ENCODE data around the gene AGBL1. TPM values are rescaled to one million over a fixed set of nuclear protein-coding genes. Genes with fewer than 3 reads are reported as not detected.
"Not testable (repeated sequence)": the region's sequence is repeated elsewhere in the genome, so short reads cannot be mapped to it uniquely, and the experiment has no call there.

Gene AGBL1
- total RNA-seq, 1 experiment from 2014 or later: not detected

DNA sequence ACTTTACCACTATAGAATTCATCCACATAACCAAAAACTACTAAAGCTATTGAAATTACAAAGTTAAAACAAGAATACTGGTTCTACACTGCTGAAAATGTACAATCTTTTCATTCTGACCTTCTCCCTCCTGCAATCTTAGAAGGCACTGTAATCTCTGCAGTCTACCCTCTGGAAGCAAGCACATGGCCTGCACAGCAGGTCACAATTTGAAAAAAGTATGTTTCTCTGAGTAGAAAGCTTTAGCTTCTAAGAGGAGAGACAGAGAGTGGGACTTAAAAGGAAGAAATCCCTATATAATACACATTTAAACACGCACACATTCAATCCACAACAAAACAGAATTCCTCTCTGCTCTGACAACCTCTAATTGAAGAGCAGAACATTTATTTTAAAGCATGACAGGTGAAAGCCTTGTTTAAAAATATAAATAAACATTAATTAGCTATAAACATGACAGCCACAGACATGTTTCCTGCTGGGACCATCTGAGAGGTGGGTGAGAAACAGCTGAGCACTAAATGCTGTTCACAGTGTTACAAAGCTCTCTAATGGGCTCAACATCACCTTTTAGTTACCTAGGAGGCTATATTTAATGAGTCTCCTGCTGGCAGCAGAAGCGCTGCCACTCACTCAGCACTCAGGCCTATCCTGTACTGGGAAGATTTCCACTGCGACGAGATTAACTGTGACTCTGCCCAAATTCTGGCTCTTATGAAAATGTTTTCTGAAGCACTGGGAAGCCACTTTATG, 447.4 kb downstream of the AGBL1 start:
- Histone ChIP-seq H3K23ac (ENCODE audit: insufficient read length, low read depth, low read length) (no peak overlapping the region), H3K79me1 (ENCODE audit: insufficient read depth, low read depth, low read length, poor library complexity, severe bottlenecking) (no peaks in the 10 kb centered on the region), H4K5ac (ENCODE audit: insufficient read length, low read depth, low read length) (no peak overlapping the region), H2AFZ (ENCODE audit: low read length) (no peak overlapping the region), H3K27me3 (ENCODE audit: insufficient read depth, low read length) (no peaks in the 10 kb centered on the region), H3K18ac (ENCODE audit: insufficient read length, low read depth, low read length) (no peak overlapping the region), H4K91ac (ENCODE audit: insufficient read length, low read depth, low read length) (no peak overlapping the region), H3K14ac (ENCODE audit: insufficient read depth, low read length) (no peak overlapping the region), H3K79me2 (ENCODE audit: insufficient read depth, low read length) (no peaks in the 10 kb centered on the region), H2BK12ac (ENCODE audit: insufficient read length, low read depth, low read length) (no peak overlapping the region), H3K23me2 (ENCODE audit: insufficient read length, low read depth, low read length, poor library complexity, severe bottlenecking) (no peaks in the 10 kb centered on the region), H2AK5ac (ENCODE audit: insufficient read length, low read length) (no peak overlapping the region), H3K9ac (ENCODE audit: extremely low read depth, insufficient read length, low read length) (no peak overlapping the region), H3K27ac (ENCODE audit: insufficient read length, low read depth, low read length) (no peak overlapping the region), H3K56ac (ENCODE audit: insufficient read length, low read depth, low read length) (no peak overlapping the region), H2BK15ac (ENCODE audit: low read depth, low read length) (no peak overlapping the region), H3K4ac (ENCODE audit: low read depth, low read length) (no peak overlapping the region), H2BK20ac (ENCODE audit: low read depth, low read length, poor library complexity, severe bottlenecking) (no peak overlapping the region), H3T11ph (ENCODE audit: low read length) (no peak overlapping the region), H2BK5ac (ENCODE audit: insufficient read length, low read length) (no peak overlapping the region), H3K9me3 (ENCODE audit: control insufficient read depth, low read depth, low read length) (no peaks in the 10 kb centered on the region), H3K4me2 (ENCODE audit: insufficient read depth, insufficient read length, low read length) (no peak overlapping the region), H3K4me1 (ENCODE audit: insufficient read depth, low read length) (no peaks in the 10 kb centered on the region), H4K8ac (replicated peaks; ENCODE audit: insufficient read length, low read depth, low read length) (no peak overlapping the region), H4K20me1 (ENCODE audit: control insufficient read depth, insufficient read depth, insufficient read length) (no peaks in the 10 kb centered on the region), H2BK120ac (ENCODE audit: low read depth, low read length, poor library complexity, severe bottlenecking) (no peak overlapping the region)
- peak overlapping the region in 1 of 3 experiments; percentile 49; a peak in 1 of 7 replicates for H3K27ac Mint-ChIP-seq
- H3K4me1 Mint-ChIP-seq: peaks cover 6 to 11% of the 10 kb centered on the region in 2 experiments; a peak in 3 of 4 replicates
- WGBS (ENCODE audit: extremely low coverage, insufficient read length, low lambda C conversion rate): no CpG with 5 or more reads among the region's 4 CpGs
- TF ChIP-seq, protein P1, sequence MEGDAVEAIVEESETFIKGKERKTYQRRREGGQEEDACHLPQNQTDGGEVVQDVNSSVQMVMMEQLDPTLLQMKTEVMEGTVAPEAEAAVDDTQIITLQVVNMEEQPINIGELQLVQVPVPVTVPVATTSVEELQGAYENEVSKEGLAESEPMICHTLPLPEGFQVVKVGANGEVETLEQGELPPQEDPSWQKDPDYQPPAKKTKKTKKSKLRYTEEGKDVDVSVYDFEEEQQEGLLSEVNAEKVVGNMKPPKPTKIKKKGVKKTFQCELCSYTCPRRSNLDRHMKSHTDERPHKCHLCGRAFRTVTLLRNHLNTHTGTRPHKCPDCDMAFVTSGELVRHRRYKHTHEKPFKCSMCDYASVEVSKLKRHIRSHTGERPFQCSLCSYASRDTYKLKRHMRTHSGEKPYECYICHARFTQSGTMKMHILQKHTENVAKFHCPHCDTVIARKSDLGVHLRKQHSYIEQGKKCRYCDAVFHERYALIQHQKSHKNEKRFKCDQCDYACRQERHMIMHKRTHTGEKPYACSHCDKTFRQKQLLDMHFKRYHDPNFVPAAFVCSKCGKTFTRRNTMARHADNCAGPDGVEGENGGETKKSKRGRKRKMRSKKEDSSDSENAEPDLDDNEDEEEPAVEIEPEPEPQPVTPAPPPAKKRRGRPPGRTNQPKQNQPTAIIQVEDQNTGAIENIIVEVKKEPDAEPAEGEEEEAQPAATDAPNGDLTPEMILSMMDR (conservative IDR thresholded peaks at IDR 0.05): no peak
- H3K36me3 Mint-ChIP-seq (ENCODE audit: insufficient read depth in 1 of 3, low read depth in 3 of 3): peaks cover 0 to 2% (median 2%) of the 10 kb centered on the region in 3 experiments; a peak in 3 of 7 replicates
- no peak overlapping the region for H3K4me3 Mint-ChIP-seq
- peaks cover 0 to 6% of the 10 kb centered on the region in 2 experiments; a peak in 4 of 5 replicates for H3K9me3 Mint-ChIP-seq
- DNase-seq: no peak
- H3K27me3 Mint-ChIP-seq (ENCODE audit: low read depth): no peaks in the 10 kb centered on the region

DNA sequence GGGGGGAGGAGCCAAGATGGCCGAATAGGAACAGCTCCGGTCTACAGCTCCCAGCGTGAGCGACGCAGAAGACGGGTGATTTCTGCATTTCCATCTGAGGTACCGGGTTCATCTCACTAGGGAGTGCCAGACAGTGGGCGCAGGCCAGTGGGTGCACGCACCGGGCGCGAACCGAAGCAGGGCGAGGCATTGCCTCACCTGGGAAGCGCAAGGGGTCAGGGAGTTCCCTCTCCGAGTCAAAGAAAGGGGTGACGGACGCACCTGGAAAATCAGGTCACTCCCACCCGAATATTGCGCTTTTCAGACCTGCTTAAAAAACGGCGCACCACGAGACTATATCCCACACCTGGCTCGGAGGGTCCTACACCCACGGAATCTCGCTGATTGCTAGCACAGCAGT, 448.4 kb downstream of the AGBL1 start:
- H3K23me2 ChIP-seq (ENCODE audit: insufficient read length, low read depth, low read length, poor library complexity, severe bottlenecking); H3K79me2 ChIP-seq (ENCODE audit: insufficient read depth, low read length); H2BK120ac ChIP-seq (ENCODE audit: low read depth, low read length, poor library complexity, severe bottlenecking); H3K36me3 Mint-ChIP-seq (ENCODE audit: insufficient read depth in 1 of 3, low read depth in 3 of 3); H2BK20ac ChIP-seq (ENCODE audit: low read depth, low read length, poor library complexity, severe bottlenecking); DNase-seq; H2BK15ac ChIP-seq (ENCODE audit: low read depth, low read length); H4K91ac ChIP-seq (ENCODE audit: insufficient read length, low read depth, low read length); H4K20me1 ChIP-seq (ENCODE audit: control insufficient read depth, insufficient read depth, insufficient read length); H4K5ac ChIP-seq (ENCODE audit: insufficient read length, low read depth, low read length); H3K9me3 ChIP-seq (ENCODE audit: control insufficient read depth, low read depth, low read length); H3K27ac ChIP-seq (ENCODE audit: insufficient read length, low read depth, low read length); H3T11ph ChIP-seq (ENCODE audit: low read length); H4K8ac ChIP-seq (replicated peaks; ENCODE audit: insufficient read length, low read depth, low read length); H3K79me1 ChIP-seq (ENCODE audit: insufficient read depth, low read depth, low read length, poor library complexity, severe bottlenecking); H3K18ac ChIP-seq (ENCODE audit: insufficient read length, low read depth, low read length); H3K23ac ChIP-seq (ENCODE audit: insufficient read length, low read depth, low read length); H2AFZ ChIP-seq (ENCODE audit: low read length); H3K4me2 ChIP-seq (ENCODE audit: insufficient read depth, insufficient read length, low read length); H3K27me3 Mint-ChIP-seq (ENCODE audit: low read depth); H3K9me3 Mint-ChIP-seq; H3K27me3 ChIP-seq (ENCODE audit: insufficient read depth, low read length); H2AK5ac ChIP-seq (ENCODE audit: insufficient read length, low read length); H2BK12ac ChIP-seq (ENCODE audit: insufficient read length, low read depth, low read length); H3K4me1 ChIP-seq (ENCODE audit: insufficient read depth, low read length); H3K14ac ChIP-seq (ENCODE audit: insufficient read depth, low read length); H3K9ac ChIP-seq (ENCODE audit: extremely low read depth, insufficient read length, low read length); H2BK5ac ChIP-seq (ENCODE audit: insufficient read length, low read length); H3K4ac ChIP-seq (ENCODE audit: low read depth, low read length); H3K56ac ChIP-seq (ENCODE audit: insufficient read length, low read depth, low read length): not testable (repeated sequence)
- WGBS (ENCODE audit: extremely low coverage, insufficient read length, low lambda C conversion rate): no CpG with 5 or more reads among the region's 26 CpGs
- Mint-ChIP-seq H3K4me1 (peaks cover 6 to 11% of the 10 kb centered on the region in 2 experiments; a peak in 3 of 4 replicates), H3K4me3 (peak overlapping the region; percentile 26 to 29; a peak in 2 of 5 replicates), H3K27ac (peak overlapping the region in 1 of 3 experiments; percentile 35; a peak in 2 of 7 replicates)

Measured in H9 (cell line).